Progenitor cell of endocrine pancreas (in vitro differentiated cells): Measurements from ENCODE around the gene MIB1. TPM values are rescaled to one million over a fixed set of nuclear protein-coding genes. Genes with fewer than 3 reads are reported as not detected.
"Not testable (repeated sequence)": the region's sequence is repeated elsewhere in the genome, so short reads cannot be mapped to it uniquely, and the experiment has no call there.

Experiments used
- DNase-seq: peaks from one replicate; pipeline ENCODE4 v3.0.0; 2021; ENCODE audit warnings: low spot score; ENCODE audit not compliant: unreplicated experiment
- H3K27ac Mint-ChIP-seq: 2 replicates; pipeline ENCODE4 v1.8.0; 2021; ENCODE audit warnings: mild to moderate bottlenecking, moderate library complexity, mixed read lengths
- H3K27me3 Mint-ChIP-seq: 2 replicates; pipeline ENCODE4 v1.8.0; 2021; ENCODE audit warnings: mixed read lengths
- H3K36me3 Mint-ChIP-seq: 2 replicates; pipeline ENCODE4 v1.8.0; 2022; ENCODE audit warnings: mixed read lengths; ENCODE audit not compliant: insufficient read depth
- H3K4me1 Mint-ChIP-seq: 2 replicates; pipeline ENCODE4 v1.8.0; 2021; ENCODE audit warnings: low read depth, mixed read lengths
- H3K4me3 Mint-ChIP-seq: 2 replicates; pipeline ENCODE4 v1.8.0; 2021; ENCODE audit warnings: low read depth, mild to moderate bottlenecking, moderate library complexity, mixed read lengths
- H3K9me3 Mint-ChIP-seq: 2 replicates; pipeline ENCODE4 v1.8.0; 2021; ENCODE audit warnings: low read depth, mixed read lengths
- total RNA-seq: library from RNA; stranded (reverse); gene quantifications from 2 replicates; pipeline ENCODE4 v1.2.1, GENCODE V29; 2021
- TF ChIP-seq, protein P1 (sequence below): fragments of 200-600 bp; sonication (generic); IDR thresholded peaks from one replicate; pipeline ENCODE4 v1.5.0; 2021; ENCODE audit warnings: antibody characterized with exemption, mild to moderate bottlenecking; ENCODE audit not compliant: unreplicated experiment

Gene MIB1
- total RNA-seq, 1 donor from 2014 or later, result 79.5 TPM

DNA sequence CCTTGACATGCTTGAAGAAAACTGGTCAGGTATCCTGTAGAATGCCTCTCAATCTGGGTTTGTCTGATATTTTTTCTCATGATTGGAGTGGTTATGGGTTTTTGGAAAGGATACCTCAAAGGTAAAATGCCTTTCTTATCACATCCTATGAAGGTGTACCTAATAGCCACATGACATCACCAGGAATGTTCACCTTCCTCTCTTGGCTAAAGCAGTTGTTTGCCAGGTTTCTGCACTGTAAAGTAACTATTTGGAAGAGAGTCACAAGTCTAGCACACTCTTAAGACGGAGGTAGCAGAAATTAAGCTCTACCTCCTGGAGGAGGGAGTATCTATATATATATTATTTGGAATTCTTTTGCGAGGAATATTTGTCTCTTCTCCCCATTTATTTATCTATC, 17.9 kb upstream of the MIB1 start:
- DNase-seq, result no peak
- Mint-ChIP-seq H3K4me3 (no peak overlapping the region), H3K36me3 (no peaks in the 10 kb centered on the region), H3K27me3 (no peaks in the 10 kb centered on the region), H3K9me3 (peaks cover 2% of the 10 kb centered on the region), H3K4me1 (no peaks in the 10 kb centered on the region), H3K27ac (no peak overlapping the region)
- TF ChIP-seq, protein P1, sequence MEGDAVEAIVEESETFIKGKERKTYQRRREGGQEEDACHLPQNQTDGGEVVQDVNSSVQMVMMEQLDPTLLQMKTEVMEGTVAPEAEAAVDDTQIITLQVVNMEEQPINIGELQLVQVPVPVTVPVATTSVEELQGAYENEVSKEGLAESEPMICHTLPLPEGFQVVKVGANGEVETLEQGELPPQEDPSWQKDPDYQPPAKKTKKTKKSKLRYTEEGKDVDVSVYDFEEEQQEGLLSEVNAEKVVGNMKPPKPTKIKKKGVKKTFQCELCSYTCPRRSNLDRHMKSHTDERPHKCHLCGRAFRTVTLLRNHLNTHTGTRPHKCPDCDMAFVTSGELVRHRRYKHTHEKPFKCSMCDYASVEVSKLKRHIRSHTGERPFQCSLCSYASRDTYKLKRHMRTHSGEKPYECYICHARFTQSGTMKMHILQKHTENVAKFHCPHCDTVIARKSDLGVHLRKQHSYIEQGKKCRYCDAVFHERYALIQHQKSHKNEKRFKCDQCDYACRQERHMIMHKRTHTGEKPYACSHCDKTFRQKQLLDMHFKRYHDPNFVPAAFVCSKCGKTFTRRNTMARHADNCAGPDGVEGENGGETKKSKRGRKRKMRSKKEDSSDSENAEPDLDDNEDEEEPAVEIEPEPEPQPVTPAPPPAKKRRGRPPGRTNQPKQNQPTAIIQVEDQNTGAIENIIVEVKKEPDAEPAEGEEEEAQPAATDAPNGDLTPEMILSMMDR, result no peak

DNA sequence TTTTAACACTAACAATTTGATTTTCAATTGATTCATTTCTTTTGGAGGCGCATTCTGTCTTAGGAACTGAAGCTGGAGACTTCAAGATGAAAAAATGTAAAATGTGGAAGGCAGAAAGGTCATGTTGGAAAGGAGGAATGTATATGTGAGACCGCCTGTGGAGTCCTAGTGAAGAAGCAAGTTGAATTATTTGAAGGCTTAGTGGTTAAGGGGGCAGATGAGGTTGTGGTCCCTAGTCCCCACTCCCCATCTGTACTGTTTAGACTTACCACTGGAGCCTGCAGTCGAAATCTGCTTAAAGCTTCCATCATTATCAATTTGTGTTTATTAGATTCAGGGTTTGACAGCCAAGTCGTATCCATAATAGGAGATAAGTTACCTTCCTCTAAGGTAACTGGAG, 15.4 kb upstream of the MIB1 start:
- H3K27ac Mint-ChIP-seq, result no peak overlapping the region
- no peaks in the 10 kb centered on the region for H3K9me3 Mint-ChIP-seq
- no peak overlapping the region for H3K4me3 Mint-ChIP-seq
- no peaks in the 10 kb centered on the region for H3K36me3 Mint-ChIP-seq
- H3K27me3 Mint-ChIP-seq, result no peaks in the 10 kb centered on the region
- TF ChIP-seq, protein P1, result no peak
- H3K4me1 Mint-ChIP-seq, result no peaks in the 10 kb centered on the region
- no peak for DNase-seq

DNA sequence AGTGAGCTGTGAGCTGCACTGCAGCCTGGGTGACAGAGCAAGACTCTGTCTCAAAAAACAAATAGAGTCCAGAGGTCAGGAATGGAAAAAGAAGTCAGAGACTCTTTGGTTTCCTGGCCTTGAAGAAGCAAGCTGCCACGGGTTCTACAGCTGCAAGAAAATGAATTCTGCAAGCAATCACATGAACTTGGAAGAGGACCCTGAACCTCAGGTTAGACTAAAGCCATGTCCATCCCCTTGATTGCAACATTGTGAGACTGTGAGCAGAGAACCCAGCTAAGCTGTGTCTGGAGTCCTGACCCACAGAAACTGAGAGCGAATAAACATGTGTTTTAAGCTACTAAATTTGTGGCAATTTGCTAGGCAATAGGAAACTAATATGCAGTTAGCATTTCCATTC, 12.9 kb upstream of the MIB1 start:
- Mint-ChIP-seq H3K4me3 (no peak overlapping the region), H3K9me3 (no peaks in the 10 kb centered on the region), H3K27ac (no peak overlapping the region), H3K27me3 (no peaks in the 10 kb centered on the region), H3K36me3 (peaks cover 2% of the 10 kb centered on the region), H3K4me1 (no peaks in the 10 kb centered on the region)
- TF ChIP-seq, protein P1, result no peak
- no peak for DNase-seq

DNA sequence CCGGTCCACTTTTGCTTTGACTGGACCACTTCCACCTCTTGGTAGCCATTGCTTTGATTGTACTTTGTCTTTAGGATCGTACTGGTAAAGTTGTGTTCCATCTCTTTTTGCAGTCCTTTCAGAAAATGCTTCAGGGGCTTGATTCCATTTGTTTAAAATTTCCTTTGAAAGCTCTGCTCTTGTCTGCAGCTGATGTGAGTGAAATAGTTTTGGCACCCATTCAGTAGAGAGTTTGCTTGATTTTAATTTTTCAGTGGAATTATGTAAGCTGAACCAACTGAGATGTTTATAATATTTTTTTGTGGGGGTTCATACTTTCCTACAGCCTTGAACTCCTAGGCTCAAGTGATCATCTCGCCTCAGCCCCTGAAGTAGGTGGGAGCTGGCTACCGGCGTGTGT, 7.6 kb upstream of the MIB1 start:
- TF ChIP-seq, protein P1, result no peak
- Mint-ChIP-seq H3K4me3 (no peak overlapping the region), H3K4me1 (no peaks in the 10 kb centered on the region), H3K36me3 (peaks cover 14% of the 10 kb centered on the region), H3K9me3 (peaks cover 15% of the 10 kb centered on the region), H3K27ac (no peak overlapping the region), H3K27me3 (no peaks in the 10 kb centered on the region)
- DNase-seq, result no peak

DNA sequence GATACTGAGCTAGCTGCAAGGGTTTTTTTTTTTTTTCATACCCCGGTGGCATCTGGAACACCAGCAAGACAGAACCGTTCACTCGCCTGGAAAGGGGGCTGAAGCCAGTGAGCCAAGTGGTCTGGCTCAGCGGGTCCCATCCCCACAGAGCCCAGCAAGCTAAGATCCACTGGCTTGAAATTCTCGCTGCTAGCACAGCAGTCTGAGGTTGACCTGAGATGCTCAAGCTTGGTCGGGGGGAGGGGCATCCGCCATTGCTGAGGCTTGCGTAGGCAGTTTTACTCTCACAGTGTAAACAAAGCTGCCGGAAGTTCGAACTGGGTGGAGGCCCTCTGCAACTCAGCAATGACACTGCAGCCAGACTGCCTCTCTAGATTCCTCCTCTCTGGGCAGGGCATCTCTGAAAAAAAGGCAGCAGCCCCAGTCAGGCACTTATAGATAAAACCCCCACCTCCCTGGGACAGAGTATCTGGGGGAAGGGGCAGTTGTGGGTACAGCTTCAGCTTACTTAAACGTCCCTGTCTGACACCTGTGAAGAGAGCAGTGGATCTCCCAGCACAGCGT, 5.1 kb upstream of the MIB1 start:
- Mint-ChIP-seq H3K4me3 (no peak overlapping the region), H3K4me1 (peaks cover 7% of the 10 kb centered on the region), H3K36me3 (peaks cover 14% of the 10 kb centered on the region), H3K27ac (no peak overlapping the region), H3K27me3 (no peaks in the 10 kb centered on the region), H3K9me3 (peaks cover 17% of the 10 kb centered on the region)
- TF ChIP-seq, protein P1, result no peak
- DNase-seq, result no peak

DNA sequence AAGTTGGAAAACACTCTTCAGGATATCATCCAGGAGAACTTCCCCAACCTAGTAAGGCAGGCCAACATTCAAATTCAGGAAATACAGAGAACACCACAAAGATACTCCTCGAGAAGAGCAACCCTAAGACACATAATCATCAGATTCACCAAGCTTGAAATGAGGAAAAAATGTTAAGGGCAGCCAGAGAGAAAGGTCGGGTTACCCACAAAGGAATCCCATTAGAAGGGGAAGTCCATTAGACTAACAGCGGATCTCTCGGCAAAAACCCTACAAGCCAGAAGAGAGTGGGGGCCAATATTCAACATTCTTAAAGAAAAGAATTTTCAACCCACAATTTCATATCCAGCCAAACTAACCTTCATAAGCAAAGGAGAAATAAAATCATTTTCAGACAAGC, 3.7 kb upstream of the MIB1 start:
- H3K36me3 Mint-ChIP-seq, result peaks cover 11% of the 10 kb centered on the region
- not testable (repeated sequence) for H3K4me1 Mint-ChIP-seq, H3K4me3 Mint-ChIP-seq, H3K27ac Mint-ChIP-seq, DNase-seq, H3K27me3 Mint-ChIP-seq
- peaks cover 17% of the 10 kb centered on the region for H3K9me3 Mint-ChIP-seq
